Kidney epithelial cell (primary cell): ENCODE data around the gene TPM4. TPM values are rescaled to one million over a fixed set of nuclear protein-coding genes. Genes with fewer than 3 reads are reported as not detected.

Source experiments
- DNase-seq: peaks from one replicate; pipeline ENCODE4 v3.0.0-alpha.2; 2010; ENCODE audit warnings: low read depth
- H3K27me3 ChIP-seq: 2 replicates; pipeline ENCODE4 v1.6.0; 2011; ENCODE audit warnings: low read length; ENCODE audit not compliant: control insufficient read depth, insufficient read depth
- H3K36me3 ChIP-seq: 2 replicates; pipeline ENCODE4 v1.5.1; 2011; ENCODE audit warnings: low read length; ENCODE audit not compliant: control insufficient read depth, insufficient read depth
- H3K4me3 ChIP-seq: 2 replicates; pipeline ENCODE4 v1.5.1; 2011; ENCODE audit warnings: low read depth, mild to moderate bottlenecking, control low read depth, low read length
- CTCF ChIP-seq: IDR thresholded peaks from 2 replicates; pipeline ENCODE4 v1.5.1; 2011; ENCODE audit warnings: mild to moderate bottlenecking, moderate library complexity, low read length, control low read depth, inconsistent platforms; ENCODE audit not compliant: insufficient read depth, poor library complexity, severe bottlenecking
- total RNA-seq: library from RNA; depleted of rRNA; stranded (reverse); fragments of >200 nt; gene quantifications from 2 replicates; pipeline ENCODE4 v1.2.3, GENCODE V29; 2015

The TPM4 gene
- total RNA-seq, 1 donor from 2014 or later = 873 TPM

- H3K4me3 ChIP-seq = no peak overlapping the region
- no peak for DNase-seq
- no peak for TF ChIP-seq CTCF
These were observed 24.9 kb upstream of the TPM4 start for GRCh38 chr19:16051254-16052025.

GRCh38 chr19:16052353-16052752, 23.9 kb upstream of the TPM4 start:
- Histone ChIP-seq H3K4me3 (no peak overlapping the region), H3K36me3 (no peaks in the 10 kb centered on the region)

More at GRCh38 chr19:16051254-16052025, 24.9 kb upstream of the TPM4 start:
- Histone ChIP-seq H3K27me3 (peaks cover 2% of the 10 kb centered on the region), H3K36me3 (no peaks in the 10 kb centered on the region)

GRCh38 chr19:16057062-16057461, 19.2 kb upstream of the TPM4 start:
- H3K4me3 ChIP-seq = no peak overlapping the region
- no peak for TF ChIP-seq CTCF
- DNase-seq = no peak
- H3K27me3 ChIP-seq = no peaks in the 10 kb centered on the region
- H3K36me3 ChIP-seq = no peaks in the 10 kb centered on the region

More at GRCh38 chr19:16052353-16052752, 23.9 kb upstream of the TPM4 start:
- no peak for DNase-seq
- no peak for TF ChIP-seq CTCF
- peaks cover 2% of the 10 kb centered on the region for H3K27me3 ChIP-seq

GRCh38 chr19:16060294-16060693, 16.0 kb upstream of the TPM4 start:
- H3K36me3 ChIP-seq = no peaks in the 10 kb centered on the region
- TF ChIP-seq CTCF = no peak
- no peak for DNase-seq

GRCh38 chr19:16061943-16062342, 14.4 kb upstream of the TPM4 start:
- no peak for DNase-seq
- no peak for TF ChIP-seq CTCF
- H3K27me3 ChIP-seq = no peaks in the 10 kb centered on the region
- H3K36me3 ChIP-seq = no peaks in the 10 kb centered on the region
- no peak overlapping the region for H3K4me3 ChIP-seq

More at GRCh38 chr19:16060294-16060693, 16.0 kb upstream of the TPM4 start:
- Histone ChIP-seq H3K4me3 (no peak overlapping the region), H3K27me3 (no peaks in the 10 kb centered on the region)

GRCh38 chr19:16062789-16063188, 13.5 kb upstream of the TPM4 start:
- H3K27me3 ChIP-seq = no peaks in the 10 kb centered on the region
- H3K36me3 ChIP-seq = no peaks in the 10 kb centered on the region
- H3K4me3 ChIP-seq = no peak overlapping the region
- TF ChIP-seq CTCF = peak; percentile 95
- no peak for DNase-seq
